GM18502 (cell line): ENCODE results near the gene SLC25A12.

Source experiments
- ATAC-seq: cut with Tn5 transposase; IDR thresholded peaks from one replicate; pipeline ENCODE4 v1.9.1; 2021; ENCODE audit warnings: mild to moderate bottlenecking; ENCODE audit not compliant: unreplicated experiment, poor library complexity

SLC25A12 gene

GRCh38 chr2:171745141-171745540, 148.9 kb downstream of the SLC25A12 start:
- no peak for ATAC-seq

DNA sequence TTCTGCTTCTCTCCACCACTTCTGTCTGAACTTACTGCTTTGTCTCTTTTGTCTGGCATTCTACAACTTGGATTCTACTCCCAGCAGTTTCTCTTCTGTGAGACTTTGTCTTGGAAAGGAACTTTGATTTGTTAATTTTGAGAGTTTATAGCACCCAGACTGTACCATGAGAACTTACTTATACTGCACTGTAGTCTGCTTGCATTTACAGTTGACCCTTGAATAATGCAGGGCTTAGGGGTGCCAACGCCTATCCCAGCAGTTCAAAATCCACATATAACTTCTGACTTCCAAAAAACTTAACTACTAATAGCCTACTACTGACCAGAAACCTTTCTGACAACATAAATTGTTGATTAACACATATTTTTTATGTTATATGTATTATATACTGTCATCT, 151.3 kb downstream of the SLC25A12 start:
- no peak for ATAC-seq

DNA sequence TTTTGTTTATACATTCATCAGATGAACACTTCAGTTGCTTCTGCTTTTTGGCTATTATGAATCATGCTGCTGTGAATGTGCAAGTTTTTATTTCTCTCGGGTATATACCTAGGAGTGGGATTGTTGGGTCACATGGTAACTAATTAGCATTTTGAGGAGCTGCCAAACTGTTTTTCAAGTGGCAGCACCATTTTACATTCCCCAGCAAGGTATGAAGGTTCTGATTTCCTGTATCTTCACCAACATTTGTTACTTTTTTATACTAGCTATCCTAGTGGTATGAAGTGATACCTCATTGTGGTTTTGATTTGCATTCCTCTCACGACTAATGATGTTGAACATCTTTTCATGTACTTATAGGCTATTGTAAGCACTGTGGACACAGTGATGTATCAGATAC, 152.9 kb downstream of the SLC25A12 start:
- ATAC-seq, result no peak

GRCh38 chr2:171735991-171736710, 157.9 kb downstream of the SLC25A12 start:
- no peak for ATAC-seq
